HFF-Myc (cell line): ENCODE measurements around the gene CRBN.

Experiments used
- DNase-seq: peaks from one replicate; pipeline ENCODE4 v3.0.0-alpha.2; 2011; ENCODE audit warnings: low read depth; ENCODE audit errors: extremely low read depth
- H3K4me3 ChIP-seq: replicated peaks from 2 replicates; pipeline ENCODE4 v1.5.1; 2011; ENCODE audit warnings: low read depth, mild to moderate bottlenecking, control low read depth, low read length
- CTCF ChIP-seq: IDR thresholded peaks from 2 replicates; pipeline ENCODE4 v1.5.1; 2012; ENCODE audit warnings: mild to moderate bottlenecking, low read depth, low read length, control low read depth; ENCODE audit errors: missing control alignments

Gene CRBN

GRCh38 chr3:3154879-3155610 is 24.4 kb downstream of the CRBN start:
- no peak for DNase-seq
- no peak for TF ChIP-seq CTCF
- no peak overlapping the region for H3K4me3 ChIP-seq

- DNase-seq = no peak
- H3K4me3 ChIP-seq = no peak overlapping the region
- TF ChIP-seq CTCF = no peak
These were observed 28.0 kb downstream of the CRBN start for GRCh38 chr3:3151513-3151912.

- H3K4me3 ChIP-seq = no peak overlapping the region
- DNase-seq = no peak
- TF ChIP-seq CTCF = no peak
These were observed 29.9 kb downstream of the CRBN start for GRCh38 chr3:3149560-3149959.

- H3K4me3 ChIP-seq = no peak overlapping the region
- no peak for TF ChIP-seq CTCF
- DNase-seq = no peak
These were observed 33.7 kb downstream of the CRBN start for GRCh38 chr3:3145831-3146230.

GRCh38 chr3:3141939-3142338 is 37.6 kb downstream of the CRBN start:
- DNase-seq = no peak
- no peak overlapping the region for H3K4me3 ChIP-seq
- TF ChIP-seq CTCF = no peak

- H3K4me3 ChIP-seq = no peak overlapping the region
- no peak for TF ChIP-seq CTCF
- DNase-seq = no peak
These were observed 42.0 kb downstream of the CRBN start for GRCh38 chr3:3137526-3137925.

GRCh38 chr3:3134750-3135448 is 44.6 kb downstream of the CRBN start:
- TF ChIP-seq CTCF = no peak

More at GRCh38 chr3:3134750-3135448, 44.6 kb downstream of the CRBN start:
- no peak overlapping the region for H3K4me3 ChIP-seq
- no peak for DNase-seq
